GM10266 (cell line): ENCODE measurements around the gene WTIP.

ENCODE experiments used
- DNase-seq: peaks from one replicate; pipeline ENCODE4 v3.0.0; 2012; ENCODE audit errors: extremely low spot score
- TF ChIP-seq, protein P1 (sequence below): IDR thresholded peaks from 2 replicates; pipeline ENCODE4 v1.5.1; 2012; ENCODE audit warnings: mild to moderate bottlenecking, low read depth; ENCODE audit not compliant: control insufficient read depth, insufficient read depth; ENCODE audit errors: missing control alignments

Gene WTIP

DNA sequence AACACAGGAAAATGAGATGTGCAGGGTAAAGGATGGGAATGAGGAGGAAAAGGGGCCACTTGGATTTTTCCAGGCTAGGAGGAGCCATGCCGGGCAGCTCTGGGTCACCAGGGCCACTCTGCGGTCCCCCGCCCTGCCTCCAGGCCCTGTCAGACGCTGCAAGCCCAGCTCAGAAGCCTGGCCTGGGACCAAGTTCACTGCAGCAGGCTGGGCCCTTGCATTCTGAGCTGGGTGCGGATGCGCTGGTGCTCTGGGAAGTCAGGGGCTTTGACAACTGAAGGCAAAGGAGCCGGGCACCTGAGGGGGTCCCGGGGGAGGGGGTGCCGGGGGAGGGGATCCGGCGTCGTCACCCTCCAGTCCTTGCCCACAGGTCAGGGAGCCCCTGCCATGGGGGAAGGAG is 77.5 kb downstream of the WTIP start:
- DNase-seq, result no peak
- TF ChIP-seq, protein P1, sequence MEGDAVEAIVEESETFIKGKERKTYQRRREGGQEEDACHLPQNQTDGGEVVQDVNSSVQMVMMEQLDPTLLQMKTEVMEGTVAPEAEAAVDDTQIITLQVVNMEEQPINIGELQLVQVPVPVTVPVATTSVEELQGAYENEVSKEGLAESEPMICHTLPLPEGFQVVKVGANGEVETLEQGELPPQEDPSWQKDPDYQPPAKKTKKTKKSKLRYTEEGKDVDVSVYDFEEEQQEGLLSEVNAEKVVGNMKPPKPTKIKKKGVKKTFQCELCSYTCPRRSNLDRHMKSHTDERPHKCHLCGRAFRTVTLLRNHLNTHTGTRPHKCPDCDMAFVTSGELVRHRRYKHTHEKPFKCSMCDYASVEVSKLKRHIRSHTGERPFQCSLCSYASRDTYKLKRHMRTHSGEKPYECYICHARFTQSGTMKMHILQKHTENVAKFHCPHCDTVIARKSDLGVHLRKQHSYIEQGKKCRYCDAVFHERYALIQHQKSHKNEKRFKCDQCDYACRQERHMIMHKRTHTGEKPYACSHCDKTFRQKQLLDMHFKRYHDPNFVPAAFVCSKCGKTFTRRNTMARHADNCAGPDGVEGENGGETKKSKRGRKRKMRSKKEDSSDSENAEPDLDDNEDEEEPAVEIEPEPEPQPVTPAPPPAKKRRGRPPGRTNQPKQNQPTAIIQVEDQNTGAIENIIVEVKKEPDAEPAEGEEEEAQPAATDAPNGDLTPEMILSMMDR, result no peak

DNA sequence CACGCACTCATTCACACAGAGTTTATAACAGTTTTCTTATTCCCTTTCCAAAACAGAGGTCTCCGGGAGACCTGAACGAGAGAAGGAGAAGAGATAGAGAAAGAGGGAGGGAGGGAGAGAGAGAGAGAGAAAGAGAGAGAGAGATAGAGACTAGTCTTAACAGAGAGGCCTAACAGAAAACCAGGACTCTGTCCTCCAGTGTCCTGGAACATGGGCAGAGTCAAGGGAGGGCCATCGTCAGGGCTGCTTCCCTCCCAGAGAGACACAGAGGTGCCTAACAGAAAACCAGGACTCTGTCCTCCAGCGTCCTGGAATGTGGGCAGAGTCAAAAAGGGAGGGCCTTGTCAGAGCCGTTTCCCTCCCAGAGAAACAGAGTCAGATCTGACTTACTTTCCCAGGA is 78.7 kb downstream of the WTIP start:
- DNase-seq, result no peak

More for the DNA sequence above, 78.7 kb downstream of the WTIP start:
- TF ChIP-seq, protein P1, result no peak
